Activated T-cell treated with anti-CD3 and anti-CD28 coated beads, Interleukin-2, amount 50 U/mL, for 4 hours (primary cell): ENCODE results near the gene ZDHHC19. TPM values are rescaled to one million over a fixed set of nuclear protein-coding genes. Genes with fewer than 3 reads are reported as not detected.
"Not testable (repeated sequence)": the region's sequence is repeated elsewhere in the genome, so short reads cannot be mapped to it uniquely, and the experiment has no call there.

Experiments used
- ATAC-seq, 2 donors: fragments of 200-7000 bp; cut with Tn5 transposase; one replicate each; pipeline ENCODE4 v1.10.0; 2021
- DNase-seq: peaks from one replicate; pipeline ENCODE4 v3.0.0-alpha.2; 2020
- H3K27me3 Mint-ChIP-seq: one replicate; pipeline ENCODE4 v1.8.0; 2021; ENCODE audit warnings: low read depth, mixed read lengths
- H3K36me3 Mint-ChIP-seq: one replicate; pipeline ENCODE4 v1.8.0; 2022; ENCODE audit warnings: mixed read lengths; ENCODE audit not compliant: insufficient read depth
- H3K4me1 Mint-ChIP-seq: one replicate; pipeline ENCODE4 v1.8.0; 2021; ENCODE audit warnings: low read depth, mixed read lengths
- H3K4me3 Mint-ChIP-seq: one replicate; pipeline ENCODE4 v1.8.0; 2021; ENCODE audit warnings: mild to moderate bottlenecking, moderate library complexity, mixed read lengths
- H3K9me3 Mint-ChIP-seq: one replicate; pipeline ENCODE4 v1.8.0; 2021; ENCODE audit warnings: mixed read lengths
- total RNA-seq, 3 donors: library from RNA; stranded (reverse); gene quantifications; one replicate each; pipeline ENCODE4 v1.2.1, GENCODE V29; 2021

Gene ZDHHC19
- total RNA-seq, 3 donors from 2014 or later, result not detected

DNA sequence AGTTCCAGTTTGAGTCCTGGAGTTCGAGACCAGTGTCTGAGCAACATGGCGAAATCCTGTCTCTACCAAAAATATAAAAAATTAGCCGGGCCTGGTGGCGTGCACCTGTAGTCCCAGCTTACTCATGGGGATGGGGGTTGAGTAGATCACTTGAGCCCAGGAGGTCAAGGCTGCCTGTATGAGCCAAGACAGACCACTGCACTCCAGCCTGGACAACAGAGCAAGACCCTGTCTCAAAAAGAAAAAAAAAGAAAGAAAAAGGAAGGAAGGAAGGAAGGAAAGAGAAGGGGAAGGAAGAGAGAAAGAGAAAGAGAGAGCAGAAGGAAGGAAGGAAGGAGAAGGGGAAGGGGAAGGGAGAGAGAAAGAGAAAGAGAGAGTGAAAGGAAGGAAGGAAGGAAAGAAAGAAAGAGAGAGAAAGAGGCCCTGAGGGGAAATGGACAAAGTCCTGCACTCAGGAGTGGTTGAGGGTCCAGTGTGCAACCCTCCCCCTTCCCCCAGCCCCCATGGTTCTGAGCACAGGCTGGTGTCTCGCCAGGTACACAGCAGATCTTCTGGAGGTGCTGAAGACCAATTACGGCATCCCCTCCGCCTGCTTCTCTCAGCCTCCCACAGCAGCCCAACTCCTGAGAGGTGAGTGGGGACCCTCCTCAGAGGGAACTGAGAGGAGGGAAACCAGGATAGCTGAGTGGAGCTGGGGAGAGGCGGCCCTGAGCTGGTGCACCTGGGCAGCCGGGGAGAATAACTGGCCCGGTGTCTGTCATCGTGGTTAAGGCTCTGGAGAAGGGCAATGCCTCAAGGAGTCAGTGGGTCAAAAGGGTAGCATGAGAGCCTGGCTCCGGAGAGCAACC lies 6.3 kb upstream of the ZDHHC19 start:
- peak overlapping the region; percentile 13 for H3K4me3 Mint-ChIP-seq
- no peak for DNase-seq
- no peaks in the 10 kb centered on the region for H3K9me3 Mint-ChIP-seq
- H3K4me1 Mint-ChIP-seq, result peaks cover 11% of the 10 kb centered on the region
- no peak for ATAC-seq
- H3K27me3 Mint-ChIP-seq, result no peaks in the 10 kb centered on the region
- no peaks in the 10 kb centered on the region for H3K36me3 Mint-ChIP-seq

DNA sequence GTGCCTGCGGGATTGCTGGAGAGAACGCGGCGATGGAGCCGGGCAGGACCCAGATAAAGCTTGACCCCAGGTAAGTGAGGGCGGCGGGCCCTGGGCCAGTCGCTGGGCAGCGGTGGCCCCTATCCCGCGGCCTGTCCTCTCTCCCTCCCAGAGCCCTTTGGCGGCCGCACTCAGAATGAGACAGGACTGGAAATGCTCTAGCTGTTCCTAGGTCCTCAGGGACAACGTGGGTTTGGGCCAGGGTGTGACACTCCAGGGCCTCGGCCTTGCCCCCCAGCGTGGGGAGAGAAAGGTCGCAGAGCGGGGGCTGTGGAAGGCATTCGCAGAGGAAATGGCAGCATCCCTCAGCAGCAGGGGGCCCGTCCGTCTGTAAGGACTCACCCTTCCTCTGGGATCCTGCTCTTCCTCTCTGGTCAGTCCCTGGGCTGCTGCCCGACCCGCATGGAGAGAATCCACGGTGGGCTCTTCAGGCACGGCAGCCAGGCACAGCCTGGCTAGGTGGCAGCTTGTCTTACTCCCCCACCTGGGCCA lies 5.5 kb upstream of the ZDHHC19 start:
- no peaks in the 10 kb centered on the region for H3K9me3 Mint-ChIP-seq
- no peak overlapping the region for H3K4me3 Mint-ChIP-seq
- H3K36me3 Mint-ChIP-seq, result no peaks in the 10 kb centered on the region
- no peaks in the 10 kb centered on the region for H3K27me3 Mint-ChIP-seq
- peaks cover 11% of the 10 kb centered on the region for H3K4me1 Mint-ChIP-seq
- ATAC-seq (no peak), DNase-seq (no peak)

DNA sequence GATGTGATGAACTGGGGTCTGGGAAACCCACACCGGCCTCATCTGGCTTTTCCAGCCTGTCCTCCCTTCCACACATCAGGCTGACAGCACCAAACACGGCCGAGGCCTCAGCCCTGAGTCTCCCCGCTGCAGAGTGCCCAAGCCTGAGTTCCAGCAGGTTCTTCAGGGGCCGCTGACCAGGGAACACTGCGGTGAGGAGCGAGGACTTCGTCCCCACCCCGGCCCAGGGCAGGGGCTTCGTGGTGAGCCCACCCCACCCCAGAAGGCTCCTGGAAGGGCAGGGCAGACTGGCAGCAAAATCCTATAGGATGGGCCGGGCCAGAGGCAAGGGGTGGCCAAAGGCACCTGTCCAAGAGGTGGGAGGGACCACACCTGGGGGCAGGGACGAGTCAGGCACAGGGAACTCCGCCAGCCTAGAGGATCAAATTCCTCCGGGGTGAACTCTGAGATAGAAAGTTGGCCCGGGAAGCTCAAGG lies 4.9 kb upstream of the ZDHHC19 start, which contains the start of gene SLC51A:
Gene SLC51A (plus strand): TSS at position 446 of the 476 bp plus-strand sequence. CDS start 179 bp downstream, outside the sequence.
- no peak for ATAC-seq
- Mint-ChIP-seq H3K4me3 (no peak within 1 kb of the TSS), H3K4me1 (peaks cover 11% of the 10 kb centered on the region), H3K9me3 (no peaks in the 10 kb centered on the region), H3K27me3 (no peaks in the 10 kb centered on the region), H3K36me3 (no peaks in the 10 kb centered on the region)
- no peak for DNase-seq

DNA sequence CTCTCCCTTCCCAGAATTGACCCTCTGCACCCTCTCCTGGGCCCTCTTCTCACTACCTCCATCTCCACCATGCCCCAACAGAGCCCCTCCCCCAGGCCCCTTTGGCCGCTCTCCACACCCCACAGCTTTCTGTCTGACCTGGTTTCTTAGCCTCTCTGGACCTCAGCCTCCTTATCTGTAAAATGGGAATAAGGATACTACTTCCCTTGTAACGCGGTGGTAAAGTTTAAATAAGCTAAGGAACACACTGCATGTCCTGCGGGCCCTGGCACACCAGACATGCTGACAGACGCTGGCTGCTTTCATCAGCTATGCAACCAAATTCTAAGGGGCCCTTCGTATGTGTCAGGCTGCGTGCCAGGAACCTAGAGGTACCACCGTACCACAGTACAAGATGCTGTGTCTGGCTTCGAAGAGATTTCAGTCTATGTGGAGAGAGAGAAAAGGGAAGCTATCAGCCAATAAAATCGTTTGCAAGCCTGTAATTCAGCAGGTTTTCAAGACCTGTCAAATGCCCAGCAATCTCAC lies 4.4 kb upstream of the ZDHHC19 start:
- Mint-ChIP-seq H3K4me3 (no peak overlapping the region), H3K9me3 (no peaks in the 10 kb centered on the region), H3K27me3 (no peaks in the 10 kb centered on the region), H3K36me3 (no peaks in the 10 kb centered on the region), H3K4me1 (peaks cover 11% of the 10 kb centered on the region)
- DNase-seq, result no peak
- no peak for ATAC-seq

- ATAC-seq (no peak), DNase-seq (no peak)
- H3K4me1 Mint-ChIP-seq, result peaks cover 11% of the 10 kb centered on the region
- H3K4me3 Mint-ChIP-seq, result no peak overlapping the region
- no peaks in the 10 kb centered on the region for H3K27me3 Mint-ChIP-seq
- no peaks in the 10 kb centered on the region for H3K36me3 Mint-ChIP-seq
- no peaks in the 10 kb centered on the region for H3K9me3 Mint-ChIP-seq
Measured at GRCh38 chr3:196214783-196215441, 3.7 kb upstream of the ZDHHC19 start.

DNA sequence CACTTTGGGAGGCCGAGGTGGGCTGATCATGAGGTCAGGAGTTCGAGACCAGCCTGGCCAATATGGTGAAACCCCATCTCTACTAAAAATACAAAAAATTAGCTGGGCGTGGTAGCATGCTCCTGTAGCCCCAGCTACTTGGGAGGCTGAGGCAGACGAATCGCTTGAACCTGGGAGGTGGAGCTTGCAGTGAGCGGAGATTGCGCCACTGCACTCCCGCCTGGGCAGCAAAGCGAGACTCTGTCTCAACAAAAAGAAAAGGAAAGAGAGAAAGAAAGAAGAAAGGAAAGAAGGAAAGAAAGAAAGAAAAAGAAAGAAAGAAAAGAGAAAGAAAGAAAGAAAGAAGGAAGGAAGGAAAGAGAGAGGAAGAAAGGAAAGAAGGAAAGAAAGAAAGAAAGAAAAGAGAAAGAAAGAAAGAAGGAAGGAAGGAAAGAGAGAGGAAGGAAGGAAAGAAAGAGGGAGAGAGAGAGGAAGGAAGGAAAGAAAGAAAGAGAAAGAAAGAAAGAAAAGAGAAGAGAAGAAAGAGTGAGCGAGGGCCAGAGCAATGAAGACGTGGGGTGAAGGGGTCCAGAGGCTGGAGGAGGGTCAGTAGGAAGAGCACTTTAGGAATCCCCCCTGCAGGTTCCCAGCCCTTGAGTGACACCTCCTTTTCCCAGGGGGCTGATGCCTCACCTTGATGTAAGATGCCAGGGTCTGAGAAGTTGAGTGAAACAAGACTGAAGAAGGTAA lies 1.1 kb downstream of the ZDHHC19 start:
- not testable (repeated sequence) for DNase-seq, H3K27me3 Mint-ChIP-seq, H3K36me3 Mint-ChIP-seq, H3K4me3 Mint-ChIP-seq, ATAC-seq, H3K9me3 Mint-ChIP-seq
- peaks cover 11% of the 10 kb centered on the region for H3K4me1 Mint-ChIP-seq

- Mint-ChIP-seq H3K36me3 (no peaks in the 10 kb centered on the region), H3K27me3 (no peaks in the 10 kb centered on the region), H3K4me1 (peaks cover 13% of the 10 kb centered on the region), H3K9me3 (no peaks in the 10 kb centered on the region), H3K4me3 (no peak overlapping the region)
- ATAC-seq (no peak), DNase-seq (no peak)
Measured at GRCh38 chr3:196208942-196209695, 2.1 kb downstream of the ZDHHC19 start.

GRCh38 chr3:196207833-196208607 lies 3.2 kb downstream of the ZDHHC19 start:
- Mint-ChIP-seq H3K9me3 (no peaks in the 10 kb centered on the region), H3K36me3 (no peaks in the 10 kb centered on the region)
- ATAC-seq, result peak; percentile 65 to 73

GRCh38 chr3:196207159-196207832 lies 3.9 kb downstream of the ZDHHC19 start:
- Mint-ChIP-seq H3K9me3 (no peaks in the 10 kb centered on the region), H3K4me3 (peak overlapping the region; percentile 49), H3K36me3 (no peaks in the 10 kb centered on the region), H3K27me3 (no peaks in the 10 kb centered on the region), H3K4me1 (peaks cover 18% of the 10 kb centered on the region)
- no peak for DNase-seq
- peak; percentile 41 to 45 for ATAC-seq

More at GRCh38 chr3:196207833-196208607, 3.2 kb downstream of the ZDHHC19 start:
- Mint-ChIP-seq H3K4me1 (peaks cover 18% of the 10 kb centered on the region), H3K4me3 (peak overlapping the region; percentile 76), H3K27me3 (no peaks in the 10 kb centered on the region)
- DNase-seq, result peak; percentile 55

DNA sequence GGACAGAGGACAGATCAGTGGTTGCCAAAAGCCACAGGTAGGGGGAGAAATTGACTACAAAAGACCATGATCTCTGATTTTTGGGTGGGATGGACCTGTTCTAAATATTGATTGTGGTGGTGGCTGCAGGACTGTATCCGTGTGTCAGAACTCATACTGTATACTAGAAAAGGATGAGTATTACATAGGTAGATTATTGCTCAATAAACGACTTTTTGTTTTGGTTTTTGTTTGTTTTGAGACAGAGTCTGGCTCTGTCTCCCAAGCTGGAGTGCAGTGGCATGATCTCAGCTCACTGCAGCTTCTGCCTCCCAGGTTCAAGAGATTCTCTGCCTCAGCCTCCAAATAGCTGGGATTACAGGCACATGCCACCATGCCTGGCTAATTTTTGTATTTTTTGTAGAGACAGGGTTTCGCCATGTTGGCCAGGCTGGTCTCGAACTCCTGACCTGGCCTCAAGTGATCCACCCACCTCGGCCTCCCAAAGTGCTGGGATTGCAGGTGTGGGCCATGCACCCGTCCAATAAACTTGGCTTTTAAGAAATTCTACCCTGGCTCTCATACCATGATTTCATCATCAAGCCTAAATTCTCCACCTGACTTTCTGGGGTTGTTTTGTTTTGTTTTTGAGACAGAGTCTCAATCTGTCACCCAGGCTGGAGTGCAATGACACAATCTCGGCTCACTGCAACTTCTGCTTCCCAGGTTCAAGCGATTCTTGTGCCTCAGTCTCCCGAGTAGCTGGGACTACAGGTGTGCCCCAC lies 5.6 kb downstream of the ZDHHC19 start:
- not testable (repeated sequence) for ATAC-seq, H3K27me3 Mint-ChIP-seq

GRCh38 chr3:196203846-196204245 lies 7.4 kb downstream of the ZDHHC19 start:
- ATAC-seq, result no peak
- Mint-ChIP-seq H3K27me3 (no peaks in the 10 kb centered on the region), H3K4me1 (peaks cover 18% of the 10 kb centered on the region), H3K9me3 (no peaks in the 10 kb centered on the region), H3K4me3 (no peak overlapping the region), H3K36me3 (no peaks in the 10 kb centered on the region)
- DNase-seq, result no peak

More for the DNA sequence above, 5.6 kb downstream of the ZDHHC19 start:
- H3K4me3 Mint-ChIP-seq, DNase-seq, H3K9me3 Mint-ChIP-seq, H3K36me3 Mint-ChIP-seq: not testable (repeated sequence)
- peaks cover 18% of the 10 kb centered on the region for H3K4me1 Mint-ChIP-seq

GRCh38 chr3:196202516-196202970 lies 8.7 kb downstream of the ZDHHC19 start:
- Mint-ChIP-seq H3K9me3 (no peaks in the 10 kb centered on the region), H3K27me3 (no peaks in the 10 kb centered on the region), H3K4me1 (peaks cover 15% of the 10 kb centered on the region), H3K4me3 (no peak overlapping the region), H3K36me3 (no peaks in the 10 kb centered on the region)
- DNase-seq (no peak), ATAC-seq (no peak)
